Measurements from ENCODE around the gene ATXN1L.

DNA sequence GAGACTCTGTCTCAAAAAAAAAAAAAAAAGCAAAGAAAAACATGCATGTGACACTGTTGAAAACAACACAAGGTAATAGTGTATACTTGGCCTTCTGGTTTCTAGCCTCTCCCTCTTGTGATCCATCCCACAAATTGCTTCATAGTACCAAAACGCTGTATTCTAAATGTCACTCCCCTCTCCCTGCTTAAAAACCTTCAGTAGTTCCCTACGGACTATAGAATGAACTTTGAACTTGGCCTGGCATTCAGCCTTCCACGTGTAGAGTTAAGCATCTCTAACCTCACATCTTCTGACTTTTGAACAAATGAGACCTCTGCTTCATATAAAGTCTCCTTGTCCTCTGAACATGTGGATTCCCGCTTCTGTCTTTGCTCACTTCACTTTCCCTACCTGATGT, 33.1 kb downstream of the ATXN1L start:
- no peak for TF ChIP-seq ELF4 (IDR thresholded peaks at IDR 0.05)
- TF ChIP-seq FOXA1 (IDR thresholded peaks at IDR 0.05) = no peak
- TF ChIP-seq SP1 (IDR thresholded peaks at IDR 0.05) = no peak
- no peak for TF ChIP-seq LEF1 (IDR thresholded peaks at IDR 0.05; ENCODE audit: borderline replicate concordance)
- TF ChIP-seq BHLHE40 (IDR thresholded peaks at IDR 0.05; ENCODE audit: borderline replicate concordance) = no peak
- TF ChIP-seq TARDBP (IDR thresholded peaks at IDR 0.05) = no peak
- no peak for TF ChIP-seq HDGF (IDR thresholded peaks at IDR 0.05; ENCODE audit: borderline replicate concordance)

All from HEK293T (cell line).